ENCODE measurements around the gene PTTG1. TPM values are rescaled to one million over a fixed set of nuclear protein-coding genes. Genes with fewer than 3 reads are reported as not detected.

Gene PTTG1
- 10 to 100 TPM; 66.9 to 75.0 (median 71.7) TPM for polyA plus RNA-seq (ENCODE audit: insufficient read length in 4 of 4)

GRCh38 chr5:160421625-160422258 lies at the start of gene PTTG1:
Gene PTTG1 (plus strand): TSS chr5:160421855. CDS start chr5:160422313, 458 bp downstream.
- DNase-seq (ENCODE audit: low read depth in 4 of 4, low spot score in 3 of 4): peak; percentile 95 to 96 (median 96)

- DNase-seq (ENCODE audit: low read depth in 4 of 4, low spot score in 3 of 4): no peak
Observed at GRCh38 chr5:160375166-160375565, 46.5 kb upstream of the PTTG1 start.

- no peak for DNase-seq (ENCODE audit: low read depth in 4 of 4, low spot score in 3 of 4)
Observed at GRCh38 chr5:160375701-160376100, 46.0 kb upstream of the PTTG1 start.

- no peak for DNase-seq (ENCODE audit: low read depth in 4 of 4, low spot score in 3 of 4)
Observed at GRCh38 chr5:160376416-160376815, 45.2 kb upstream of the PTTG1 start.

- DNase-seq (ENCODE audit: low read depth in 4 of 4, low spot score in 3 of 4): no peak
Observed at GRCh38 chr5:160377651-160378050, 44.0 kb upstream of the PTTG1 start.

- no peak for DNase-seq (ENCODE audit: low read depth in 4 of 4, low spot score in 3 of 4)
Observed at GRCh38 chr5:160378330-160378729, 43.3 kb upstream of the PTTG1 start.

- no peak for DNase-seq (ENCODE audit: low read depth in 4 of 4, low spot score in 3 of 4)
Observed at GRCh38 chr5:160379511-160379910, 42.1 kb upstream of the PTTG1 start.

GRCh38 chr5:160380041-160380440 lies 41.6 kb upstream of the PTTG1 start:
- DNase-seq (ENCODE audit: low read depth in 4 of 4, low spot score in 3 of 4): no peak

GRCh38 chr5:160382346-160382745 lies 39.3 kb upstream of the PTTG1 start:
- DNase-seq (ENCODE audit: low read depth in 4 of 4, low spot score in 3 of 4): no peak

- DNase-seq (ENCODE audit: low read depth in 4 of 4, low spot score in 3 of 4): no peak
Observed at GRCh38 chr5:160384681-160385080, 37.0 kb upstream of the PTTG1 start.

GRCh38 chr5:160385496-160385895 lies 36.2 kb upstream of the PTTG1 start:
- DNase-seq (ENCODE audit: low read depth in 4 of 4, low spot score in 3 of 4): no peak

- DNase-seq (ENCODE audit: low read depth in 4 of 4, low spot score in 3 of 4): no peak
Observed at GRCh38 chr5:160387445-160387844, 34.2 kb upstream of the PTTG1 start.

- DNase-seq (ENCODE audit: low read depth in 4 of 4, low spot score in 3 of 4): no peak
Observed at GRCh38 chr5:160390787-160391696, 30.6 kb upstream of the PTTG1 start.

- DNase-seq (ENCODE audit: low read depth in 4 of 4, low spot score in 3 of 4): no peak
Observed at GRCh38 chr5:160395111-160395510, 26.5 kb upstream of the PTTG1 start.

- DNase-seq (ENCODE audit: low read depth in 4 of 4, low spot score in 3 of 4): no peak
Observed at GRCh38 chr5:160397492-160397891, 24.2 kb upstream of the PTTG1 start.

- DNase-seq (ENCODE audit: low read depth in 4 of 4, low spot score in 3 of 4): no peak
Observed at GRCh38 chr5:160398806-160399205, 22.8 kb upstream of the PTTG1 start.

GRCh38 chr5:160399402-160400353 lies 22.0 kb upstream of the PTTG1 start, which contains the start of gene FAM200C:
Gene FAM200C (minus strand): TSS chr5:160400054. CDS start chr5:160395490, 4,564 bp downstream.
- DNase-seq (ENCODE audit: low read depth in 4 of 4, low spot score in 3 of 4): peak; percentile 86 to 93 (median 90)

GRCh38 chr5:160418561-160419457 lies 2.8 kb upstream of the PTTG1 start, which contains the start of gene SLU7:
Gene SLU7 (minus strand): TSS chr5:160419081. CDS start chr5:160415294, 3,787 bp downstream.
- DNase-seq (ENCODE audit: low read depth in 4 of 4, low spot score in 3 of 4): peak; percentile 90 to 93 (median 92)
